HG02938 (cell line): Measurements from ENCODE around the gene OPN4.

Source experiments
- ATAC-seq: cut with Tn5 transposase; IDR thresholded peaks from one replicate; pipeline ENCODE4 v1.9.1; 2021; ENCODE audit warnings: mild to moderate bottlenecking, moderate library complexity; ENCODE audit not compliant: unreplicated experiment

OPN4 gene

GRCh38 chr10:86646933-86647332, 7.4 kb upstream of the OPN4 start:
- ATAC-seq: no peak

GRCh38 chr10:86647773-86648703, 6.3 kb upstream of the OPN4 start:
- no peak for ATAC-seq

- ATAC-seq: no peak
These were observed 5.5 kb upstream of the OPN4 start for GRCh38 chr10:86648704-86649427.

- ATAC-seq: no peak
These were observed 4.7 kb upstream of the OPN4 start for GRCh38 chr10:86649471-86650150.

- ATAC-seq: no peak
These were observed 4.2 kb upstream of the OPN4 start for GRCh38 chr10:86650151-86650550.

GRCh38 chr10:86651021-86651471, 3.3 kb upstream of the OPN4 start:
- no peak for ATAC-seq

GRCh38 chr10:86651631-86652331, 2.6 kb upstream of the OPN4 start:
- no peak for ATAC-seq

- ATAC-seq: no peak
These were observed 1.8 kb upstream of the OPN4 start for GRCh38 chr10:86652361-86653202.

- no peak for ATAC-seq
These were observed 968 bp upstream of the OPN4 start for GRCh38 chr10:86653379-86653778.

GRCh38 chr10:86653987-86654386, 360 bp upstream of the OPN4 start:
- no peak for ATAC-seq

- ATAC-seq: no peak
These were observed 810 bp downstream of the OPN4 start for GRCh38 chr10:86655173-86655540.

GRCh38 chr10:86655596-86655995, 1.2 kb downstream of the OPN4 start:
- ATAC-seq: no peak

- ATAC-seq: no peak
These were observed 2.7 kb downstream of the OPN4 start for GRCh38 chr10:86657011-86657395.

GRCh38 chr10:86657396-86658011, 3.2 kb downstream of the OPN4 start:
- no peak for ATAC-seq

GRCh38 chr10:86658261-86658741, 4.0 kb downstream of the OPN4 start:
- ATAC-seq: no peak

- ATAC-seq: no peak
These were observed 4.4 kb downstream of the OPN4 start for GRCh38 chr10:86658751-86659150.

- ATAC-seq: no peak
These were observed 4.9 kb downstream of the OPN4 start for GRCh38 chr10:86659161-86659691.

- ATAC-seq: no peak
These were observed 5.5 kb downstream of the OPN4 start for GRCh38 chr10:86659721-86660453.
